GM23248 (cell line): Measurements from ENCODE around the gene UFM1. TPM values are rescaled to one million over a fixed set of nuclear protein-coding genes. Genes with fewer than 3 reads are reported as not detected.

Experiments used
- DNase-seq: peaks from one replicate; pipeline ENCODE4 v3.0.0-alpha.2; 2015
- H2AFZ ChIP-seq: fragments of 200-600 bp; sonication (generic); 2 replicates; pipeline ENCODE4 v1.6.1; 2016; ENCODE audit warnings: antibody characterized with exemption
- H3F3A ChIP-seq: fragments of 200-600 bp; sonication (generic); 2 replicates; pipeline ENCODE4 v1.6.1; 2016; ENCODE audit warnings: mild to moderate bottlenecking, antibody characterized with exemption, mixed run types; ENCODE audit not compliant: insufficient read depth
- H3K27ac ChIP-seq: fragments of 200-600 bp; sonication (generic); 2 replicates; pipeline ENCODE4 v1.5.1; 2016; ENCODE audit warnings: mild to moderate bottlenecking
- H3K27me3 ChIP-seq: fragments of 200-600 bp; sonication (generic); replicated peaks from 2 replicates; pipeline ENCODE4 v1.6.1; 2016; ENCODE audit warnings: mild to moderate bottlenecking; ENCODE audit not compliant: insufficient read depth
- H3K36me3 ChIP-seq: fragments of 200-600 bp; sonication (generic); 2 replicates; pipeline ENCODE4 v1.6.1; 2016; ENCODE audit warnings: low read depth, mild to moderate bottlenecking
- H3K4me1 ChIP-seq: fragments of 200-600 bp; sonication (generic); 2 replicates; pipeline ENCODE4 v1.6.1; 2016; ENCODE audit warnings: mild to moderate bottlenecking; ENCODE audit not compliant: insufficient read depth
- H3K4me2 ChIP-seq: fragments of 200-600 bp; sonication (generic); one replicate; pipeline ENCODE4 v1.6.1; 2016; ENCODE audit warnings: mild to moderate bottlenecking; ENCODE audit not compliant: unreplicated experiment
- H3K4me3 ChIP-seq: fragments of 200-600 bp; sonication (generic); 2 replicates; pipeline ENCODE4 v1.5.1; 2016; ENCODE audit warnings: mild to moderate bottlenecking
- H3K79me2 ChIP-seq: fragments of 200-600 bp; sonication (generic); 2 replicates; pipeline ENCODE4 v1.6.1; 2016; ENCODE audit warnings: mild to moderate bottlenecking; ENCODE audit not compliant: insufficient read depth
- H3K9ac ChIP-seq: fragments of 200-600 bp; sonication (generic); 2 replicates; pipeline ENCODE4 v1.6.1; 2016; ENCODE audit warnings: mild to moderate bottlenecking
- H3K9me2 ChIP-seq: fragments of 200-600 bp; sonication (generic); 2 replicates; pipeline ENCODE4 v1.6.1; 2016; ENCODE audit warnings: mixed run types, mild to moderate bottlenecking, moderate library complexity; ENCODE audit not compliant: insufficient read depth
- H3K9me3 ChIP-seq: fragments of 200-600 bp; sonication (generic); one replicate; pipeline ENCODE4 v1.6.1; 2017; ENCODE audit warnings: low read depth
- H4K20me1 ChIP-seq: fragments of 200-600 bp; sonication (generic); 2 replicates; pipeline ENCODE4 v1.6.0; 2016; ENCODE audit not compliant: insufficient read depth
- EZH2 ChIP-seq: fragments of 200-600 bp; sonication (generic); IDR thresholded peaks from 2 replicates; pipeline ENCODE4 v1.6.1; 2018; ENCODE audit warnings: antibody characterized with exemption, mild to moderate bottlenecking; ENCODE audit not compliant: insufficient read depth, poor library complexity, severe bottlenecking
- EZH2phosphoT487 ChIP-seq: fragments of 200-600 bp; sonication (generic); IDR thresholded peaks from 2 replicates; pipeline ENCODE4 v1.6.1; 2018; ENCODE audit warnings: antibody characterized with exemption, moderate library complexity, mild to moderate bottlenecking, low read depth; ENCODE audit not compliant: insufficient read depth
- WGBS, 2 experiments: methylation state at CpG; one replicate each; pipeline ENCODE4 v1.1.6; 2015 to 2017; ENCODE audit warnings: low lambda C conversion rate in 2 of 2, low coverage in 1 of 2; ENCODE audit errors: missing lambda C conversion rate in 2 of 2; 5-methylcytosine and 5-hydroxymethylcytosine counted together
- in situ Hi-C: fragments of 300-500 bp; cut with MboI; formaldehyde crosslinking; loops from 2 replicates; pipeline ENCODE4 v1.15.0; 2020
- polyA plus RNA-seq: library from polyadenylated mRNA; unstranded; fragments of >200 nt; fragmentation: Nextera tagmentation; extraction: Ambion mirVana; gene quantifications from 2 replicates; pipeline ENCODE4 v1.2.1, GENCODE V29; 2016
- total RNA-seq: library from RNA; depleted of rRNA; stranded (reverse); fragments of >200 nt; shearing (Covaris generic); gene quantifications from 2 replicates; pipeline ENCODE4 v1.2.3, GENCODE V29; 2014

The UFM1 gene
- total and polyA plus RNA-seq, 2 experiments from 2014 or later = 125 to 131 TPM

- peaks cover 21% of the 10 kb centered on the region for H3K79me2 ChIP-seq
- H3K27me3 ChIP-seq = no peaks in the 10 kb centered on the region
- no peaks in the 10 kb centered on the region for H3K9me2 ChIP-seq
- no peak overlapping the region for H3K9ac ChIP-seq
- DNase-seq = no peak
- H2AFZ ChIP-seq = peak overlapping the region; percentile 34; the same call in 1 of the 2 replicates
- peaks cover 7% of the 10 kb centered on the region; the same call in 1 of the 2 replicates for H3K36me3 ChIP-seq
- H3K4me1 ChIP-seq = peaks cover 14% of the 10 kb centered on the region
- in situ Hi-C loops = no loop called here
- WGBS, 2 experiments = 75 to 87% methylated on average over 2 of the region's 2 CpGs
- no peaks in the 10 kb centered on the region for H3K9me3 ChIP-seq
- no peak overlapping the region for H3K4me2 ChIP-seq
- no peak overlapping the region for H3K4me3 ChIP-seq
- peaks cover 6% of the 10 kb centered on the region; the same call in 1 of the 2 replicates for H4K20me1 ChIP-seq
- TF ChIP-seq EZH2phosphoT487 = no peak
- TF ChIP-seq EZH2 = no peak
- H3F3A ChIP-seq = peaks cover 8% of the 10 kb centered on the region; the same call in 1 of the 2 replicates
- H3K27ac ChIP-seq = no peak overlapping the region
Observed at GRCh38 chr13:38346764-38347163, 2.9 kb upstream of the UFM1 start.

- Histone ChIP-seq H4K20me1 (peaks cover 6% of the 10 kb centered on the region; the same call in 1 of the 2 replicates), H3K9me3 (no peaks in the 10 kb centered on the region), H2AFZ (peak overlapping the region; percentile 85), H3K9ac (peak overlapping the region; percentile 97), H3K4me2 (peak overlapping the region; percentile 96), H3K27me3 (no peaks in the 10 kb centered on the region), H3F3A (peaks cover 8% of the 10 kb centered on the region; the same call in 1 of the 2 replicates), H3K79me2 (peaks cover 43% of the 10 kb centered on the region), H3K9me2 (no peaks in the 10 kb centered on the region), H3K36me3 (peaks cover 19% of the 10 kb centered on the region), H3K4me3 (peak overlapping the region; percentile 83), H3K4me1 (peaks cover 22% of the 10 kb centered on the region), H3K27ac (peak overlapping the region; percentile 95)
- DNase-seq = peak; percentile 88
- TF ChIP-seq EZH2phosphoT487 = no peak
- TF ChIP-seq EZH2 = no peak
- 1% methylated on average over 15 of the region's 15 CpGs for WGBS, 2 experiments
- in situ Hi-C loops = no loop called here
Observed at GRCh38 chr13:38348861-38349389, 726 bp upstream of the UFM1 start.

- Histone ChIP-seq H3K9me2 (no peaks in the 10 kb centered on the region), H3K4me1 (peaks cover 22% of the 10 kb centered on the region), H3K9me3 (no peaks in the 10 kb centered on the region), H3K79me2 (peaks cover 55% of the 10 kb centered on the region), H3K27ac (peak overlapping the region; percentile 95), H2AFZ (peak overlapping the region; percentile 85), H3K9ac (peak overlapping the region; percentile 97), H3K27me3 (no peaks in the 10 kb centered on the region), H3F3A (peaks cover 8% of the 10 kb centered on the region; the same call in 1 of the 2 replicates), H3K4me2 (peak overlapping the region; percentile 96), H4K20me1 (peaks cover 6% of the 10 kb centered on the region; the same call in 1 of the 2 replicates), H3K4me3 (peak overlapping the region; percentile 83), H3K36me3 (peaks cover 32% of the 10 kb centered on the region)
- TF ChIP-seq EZH2phosphoT487 (no peak), EZH2 (no peak)
- 1 to 2% methylated on average over 19 of the region's 19 CpGs for WGBS, 2 experiments
- in situ Hi-C loops = loop anchor here (25.0 kb wide), 2 partner anchors 713 to 1313 kb away; no protein-coding TSS in a partner anchor
- DNase-seq = peak; percentile 80
Observed at GRCh38 chr13:38350114-38350617, 515 bp downstream of the UFM1 start.

GRCh38 chr13:38355595-38356119 lies 6.0 kb downstream of the UFM1 start:
- in situ Hi-C loops = loop anchor here (25.0 kb wide), 2 partner anchors 718 to 1318 kb away; no protein-coding TSS in a partner anchor
- Histone ChIP-seq H3K9ac (no peak overlapping the region), H3K27ac (no peak overlapping the region), H3K4me2 (no peak overlapping the region), H3F3A (no peaks in the 10 kb centered on the region; the same call in 1 of the 2 replicates), H3K36me3 (peaks cover 62% of the 10 kb centered on the region), H3K9me2 (no peaks in the 10 kb centered on the region), H3K4me1 (peaks cover 19% of the 10 kb centered on the region), H3K4me3 (no peak overlapping the region), H2AFZ (no peak overlapping the region), H3K79me2 (peaks cover 72% of the 10 kb centered on the region), H3K27me3 (no peaks in the 10 kb centered on the region), H4K20me1 (peaks cover 6% of the 10 kb centered on the region; the same call in 1 of the 2 replicates), H3K9me3 (no peaks in the 10 kb centered on the region)
- WGBS, 2 experiments = 61 to 63% methylated on average over 3 of the region's 3 CpGs
- DNase-seq = no peak
- no peak for TF ChIP-seq EZH2
- TF ChIP-seq EZH2phosphoT487 = no peak
